Heart left ventricle (tissue), 13 donors: ENCODE data around the gene TMCO6.

Source experiments
- CTCF ChIP-seq, 12 donors: fragments of 200-600 bp; sonication (generic) in 4 of 12; IDR thresholded peaks; one replicate each; pipeline versions ENCODE4 v1.5.0 to v1.8.0; 2018 to 2022; ENCODE audit warnings: antibody characterized with exemption in 12 of 12, mild to moderate bottlenecking in 5 of 12
- POLR2A ChIP-seq, 2 donors: fragments of 450-650 bp; IDR thresholded peaks; one replicate each; pipeline ENCODE4 v1.6.1; 2017; ENCODE audit warnings: antibody characterized with exemption in 2 of 2, mild to moderate bottlenecking in 2 of 2, moderate library complexity in 2 of 2
- donor health status: ischemic (EF 13 %, LVEDD 7.1; RV severe dilation, severe dysfunction).
- donor health status: DM: no; HTN: yes; CAD: no.
- donor health status: DM: no; HTN: no; CAD: no.
- donor health status: ischemic (EF 25% LVEDD 6.9; RV normal size, moderate dysfunction).
- donor health status: ischemic (EF 25% LVEDD 5.7; RV mildly dilated, moderate dysfunction).
- donor health status: ischemic (EF 35%, LVEDD 5.7; RV mildly dilated, moderate dysfunction).
- donor health status: nonischemic (EF 11% LVEDD 7.7; RV severe dilation, severe dysfunction).
- donor health status: DM: yes; HTN: yes; CAD: no.
- donor health status: PGD.
- donor health status: ischemic (EF 29% LVEDD 5.4; RV normal size, mild dysfunction).
- donor health status: nonischemic (EF 23%, LVEDD 6.1; RV moderate dilation, normal function).

- peak in 3 of 12 donors; percentile 15 to 21 (median 20) for TF ChIP-seq CTCF (IDR thresholded peaks at IDR 0.05)
- TF ChIP-seq POLR2A (IDR thresholded peaks at IDR 0.05): peak in 1 of 2 donors; percentile 55
Measured at GRCh38 chr5:140690941-140691924, 52.0 kb downstream of the TMCO6 start, which contains the start of the genes HARS1 and HARS2.
